HepG2 (cell line): ENCODE results near the gene ERLIN1. TPM values are rescaled to one million over a fixed set of nuclear protein-coding genes. Genes with fewer than 3 reads are reported as not detected.

ENCODE experiments used
- EHMT2 ChIP-seq: fragments of 200-600 bp; sonication (generic); IDR thresholded peaks from 2 replicates; pipeline ENCODE4 v1.7.0; 2017; ENCODE audit warnings: antibody characterized with exemption, low read depth, low read length, borderline replicate concordance
- HMGA1 ChIP-seq: sonication (generic); formaldehyde crosslinking; conservative IDR thresholded peaks from 2 replicates; pipeline ENCODE4 v1.4.0; 2020; ENCODE audit warnings: missing genetic modification reagents
- HOXA3 ChIP-seq: sonication (generic); formaldehyde crosslinking; IDR thresholded peaks from 2 replicates; pipeline ENCODE4 v1.5.0; 2020; ENCODE audit warnings: missing genetic modification reagents
- IRF2 ChIP-seq: IDR thresholded peaks from 2 replicates; pipeline ENCODE4 v1.6.1; 2018; ENCODE audit warnings: missing genetic modification reagents, missing compliant biosample characterization
- KDM4B ChIP-seq: sonication (generic); formaldehyde crosslinking; IDR thresholded peaks from 2 replicates; pipeline ENCODE4 v1.4.0; 2020; ENCODE audit warnings: missing genetic modification reagents
- RORA ChIP-seq: sonication (generic); formaldehyde crosslinking; IDR thresholded peaks from 2 replicates; pipeline ENCODE4 v1.5.0; 2020; ENCODE audit warnings: mild to moderate bottlenecking, missing genetic modification reagents, moderate library complexity
- ZFYVE20 ChIP-seq: sonication (generic); formaldehyde crosslinking; IDR thresholded peaks from 2 replicates; pipeline ENCODE4 v1.8.0; 2023; ENCODE audit warnings: low read depth, mild to moderate bottlenecking, moderate library complexity, missing genetic modification reagents, borderline replicate concordance
- ZNF747 ChIP-seq: sonication (generic); formaldehyde crosslinking; IDR thresholded peaks from 2 replicates; pipeline ENCODE4 v1.8.1; 2023; ENCODE audit warnings: missing genetic modification reagents, mild to moderate bottlenecking, borderline replicate concordance
- ZNF878 ChIP-seq: sonication (generic); formaldehyde crosslinking; IDR thresholded peaks from 2 replicates; pipeline ENCODE4 v1.8.1; 2023; ENCODE audit warnings: mild to moderate bottlenecking, missing genetic modification reagents, moderate library complexity
- ZSCAN29 ChIP-seq: sonication (generic); formaldehyde crosslinking; conservative IDR thresholded peaks from 2 replicates; pipeline ENCODE4 v1.4.0; 2020; ENCODE audit warnings: mild to moderate bottlenecking, missing genetic modification reagents
- polyA plus RNA-seq, 8 experiments: library from polyadenylated mRNA; depleted of rRNA in 3 of 8; stranded (reverse) in 7 of 8; unstranded in 1 of 8; fragments of >200 nt; fragmentation: Illumina TruSeq in 4 of 8; extraction: Trizol in 4 of 8; gene quantifications; 2 replicates each; pipeline versions ENCODE4 v1.2.1 to v1.2.3, GENCODE V29; 2011 to 2016; ENCODE audit warnings: low read depth in 4 of 8, missing spikeins in 1 of 8, mixed read lengths in 1 of 8; ENCODE audit not compliant: insufficient read depth in 1 of 8
- total RNA-seq, 5 experiments: library from RNA; depleted of rRNA; stranded (reverse); fragments of >200 nt; fragmentation: Illumina TruSeq; extraction: Trizol; gene quantifications; 2 replicates each; pipeline ENCODE4 v1.2.3, GENCODE V29; 2016; ENCODE audit warnings: low read depth in 1 of 5
- TF ChIP-seq, protein P1 (sequence below): sonication (generic); formaldehyde crosslinking; conservative IDR thresholded peaks from 2 replicates; pipeline ENCODE4 v1.4.0; 2020; ENCODE audit warnings: mild to moderate bottlenecking, missing genetic modification reagents, moderate library complexity
- TF ChIP-seq, protein P2 (sequence below): sonication (generic); formaldehyde crosslinking; IDR thresholded peaks from 2 replicates; pipeline ENCODE4 v1.8.0; 2022; ENCODE audit warnings: mild to moderate bottlenecking, missing genetic modification reagents, borderline replicate concordance
- TF ChIP-seq, protein P3 (sequence below): sonication (generic); formaldehyde crosslinking; IDR thresholded peaks from 2 replicates; pipeline ENCODE4 v1.5.0; 2020; ENCODE audit warnings: mild to moderate bottlenecking, missing genetic modification reagents, moderate library complexity
- TF ChIP-seq, protein P4 (sequence below): sonication (generic); formaldehyde crosslinking; IDR thresholded peaks from 2 replicates; pipeline ENCODE4 v1.4.0; 2020; ENCODE audit warnings: mild to moderate bottlenecking, missing genetic modification reagents
- TF ChIP-seq, protein P5 (sequence below): sonication (generic); formaldehyde crosslinking; IDR thresholded peaks from 2 replicates; pipeline ENCODE4 v1.8.0; 2022; ENCODE audit warnings: missing genetic modification reagents, mild to moderate bottlenecking, borderline replicate concordance
- TF ChIP-seq, protein P6 (sequence below): sonication (generic); formaldehyde crosslinking; IDR thresholded peaks from 2 replicates; pipeline ENCODE4 v1.4.0; 2020; ENCODE audit warnings: missing genetic modification reagents, low read depth, mild to moderate bottlenecking, borderline replicate concordance

The ERLIN1 gene
- total and polyA plus RNA-seq, 2 of the 13 experiments (the other 11 are each of a cell fraction or from before 2014, with no cell fraction given): 56.8 to 69.3 TPM

DNA sequence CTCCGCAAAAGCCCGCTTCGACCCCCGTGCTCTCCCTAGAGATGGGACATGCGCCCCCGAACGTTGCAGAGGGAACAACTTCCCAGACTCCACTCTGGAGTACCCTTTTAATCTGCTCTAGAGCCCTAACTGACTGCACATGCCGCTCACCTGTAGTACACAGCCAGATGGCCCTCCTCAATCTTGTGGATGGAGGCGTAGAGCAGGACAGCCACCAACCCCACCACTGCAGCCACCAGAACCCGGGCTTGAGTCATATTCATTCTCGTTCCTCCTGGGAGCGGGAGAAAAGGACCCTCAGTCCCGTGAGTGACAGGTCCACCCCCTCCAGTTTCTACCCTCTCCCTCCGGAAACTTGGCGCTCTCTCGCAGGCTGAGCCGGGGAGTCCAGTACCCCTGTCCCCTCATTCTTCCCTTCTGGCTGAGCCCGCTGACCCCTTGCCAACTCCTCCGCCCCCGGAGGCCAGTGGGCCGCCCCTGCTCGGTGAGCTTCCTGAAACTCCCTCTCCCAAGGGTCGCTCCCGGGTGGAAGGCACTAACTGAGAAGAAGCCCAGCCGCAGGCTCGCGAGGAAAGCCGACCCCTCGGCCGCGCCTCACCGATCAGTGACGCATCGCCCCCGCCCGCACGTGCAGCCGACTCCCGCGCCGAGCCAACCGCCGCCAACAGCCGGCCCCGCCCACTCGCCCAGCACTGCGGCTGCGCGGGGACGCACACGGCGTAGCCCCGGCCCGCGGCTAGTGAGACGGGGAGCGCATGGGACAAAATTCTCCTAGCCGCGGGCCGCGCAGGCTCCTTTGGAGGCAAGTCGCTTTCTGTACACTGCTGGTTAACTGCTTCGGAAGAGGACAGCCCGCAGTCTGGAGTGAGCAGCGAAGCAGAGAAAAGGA lies at the start of gene ERLIN1 (continued):
- TF ChIP-seq KDM4B (0 out of 2 replicates have a peak, but pooled peaks have one; percentile 47), ZNF878 (CRISPR knock-in tag) (no peak; the same call in 1 of the 2 replicates), EHMT2 (no peak), IRF2 (CRISPR knock-in tag) (peak; percentile 89; the same call in 1 of the 2 replicates), RORA (CRISPR knock-in tag) (no peak), ZFYVE20 (no peak), ZSCAN29 (CRISPR knock-in tag) (peak; percentile 91; the same call in 1 of the 2 replicates), ZNF747 (CRISPR knock-in tag) (0 out of 2 replicates have a peak, but pooled peaks have one; percentile 35), HMGA1 (CRISPR knock-in tag) (no peak), HOXA3 (CRISPR knock-in tag) (peak; percentile 94)
- TF ChIP-seq, protein P1, sequence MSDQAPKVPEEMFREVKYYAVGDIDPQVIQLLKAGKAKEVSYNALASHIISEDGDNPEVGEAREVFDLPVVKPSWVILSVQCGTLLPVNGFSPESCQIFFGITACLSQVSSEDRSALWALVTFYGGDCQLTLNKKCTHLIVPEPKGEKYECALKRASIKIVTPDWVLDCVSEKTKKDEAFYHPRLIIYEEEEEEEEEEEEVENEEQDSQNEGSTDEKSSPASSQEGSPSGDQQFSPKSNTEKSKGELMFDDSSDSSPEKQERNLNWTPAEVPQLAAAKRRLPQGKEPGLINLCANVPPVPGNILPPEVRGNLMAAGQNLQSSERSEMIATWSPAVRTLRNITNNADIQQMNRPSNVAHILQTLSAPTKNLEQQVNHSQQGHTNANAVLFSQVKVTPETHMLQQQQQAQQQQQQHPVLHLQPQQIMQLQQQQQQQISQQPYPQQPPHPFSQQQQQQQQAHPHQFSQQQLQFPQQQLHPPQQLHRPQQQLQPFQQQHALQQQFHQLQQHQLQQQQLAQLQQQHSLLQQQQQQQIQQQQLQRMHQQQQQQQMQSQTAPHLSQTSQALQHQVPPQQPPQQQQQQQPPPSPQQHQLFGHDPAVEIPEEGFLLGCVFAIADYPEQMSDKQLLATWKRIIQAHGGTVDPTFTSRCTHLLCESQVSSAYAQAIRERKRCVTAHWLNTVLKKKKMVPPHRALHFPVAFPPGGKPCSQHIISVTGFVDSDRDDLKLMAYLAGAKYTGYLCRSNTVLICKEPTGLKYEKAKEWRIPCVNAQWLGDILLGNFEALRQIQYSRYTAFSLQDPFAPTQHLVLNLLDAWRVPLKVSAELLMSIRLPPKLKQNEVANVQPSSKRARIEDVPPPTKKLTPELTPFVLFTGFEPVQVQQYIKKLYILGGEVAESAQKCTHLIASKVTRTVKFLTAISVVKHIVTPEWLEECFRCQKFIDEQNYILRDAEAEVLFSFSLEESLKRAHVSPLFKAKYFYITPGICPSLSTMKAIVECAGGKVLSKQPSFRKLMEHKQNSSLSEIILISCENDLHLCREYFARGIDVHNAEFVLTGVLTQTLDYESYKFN (CRISPR knock-in tag): peak; percentile 56; the same call in 1 of the 2 replicates
- TF ChIP-seq, protein P2, sequence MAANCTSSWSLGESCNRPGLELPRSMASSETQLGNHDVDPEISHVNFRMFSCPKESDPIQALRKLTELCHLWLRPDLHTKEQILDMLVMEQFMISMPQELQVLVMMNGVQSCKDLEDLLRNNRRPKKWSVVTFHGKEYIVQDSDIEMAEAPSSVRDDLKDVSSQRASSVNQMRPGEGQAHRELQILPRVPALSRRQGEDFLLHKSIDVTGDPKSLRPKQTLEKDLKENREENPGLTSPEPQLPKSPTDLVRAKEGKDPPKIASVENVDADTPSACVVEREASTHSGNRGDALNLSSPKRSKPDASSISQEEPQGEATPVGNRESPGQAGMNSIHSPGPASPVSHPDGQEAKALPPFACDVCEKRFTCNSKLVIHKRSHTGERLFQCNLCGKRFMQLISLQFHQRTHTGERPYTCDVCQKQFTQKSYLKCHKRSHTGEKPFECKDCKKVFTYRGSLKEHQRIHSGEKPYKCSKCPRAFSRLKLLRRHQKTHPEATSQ (CRISPR knock-in tag): no peak; the same call in 1 of the 2 replicates
- TF ChIP-seq, protein P3, sequence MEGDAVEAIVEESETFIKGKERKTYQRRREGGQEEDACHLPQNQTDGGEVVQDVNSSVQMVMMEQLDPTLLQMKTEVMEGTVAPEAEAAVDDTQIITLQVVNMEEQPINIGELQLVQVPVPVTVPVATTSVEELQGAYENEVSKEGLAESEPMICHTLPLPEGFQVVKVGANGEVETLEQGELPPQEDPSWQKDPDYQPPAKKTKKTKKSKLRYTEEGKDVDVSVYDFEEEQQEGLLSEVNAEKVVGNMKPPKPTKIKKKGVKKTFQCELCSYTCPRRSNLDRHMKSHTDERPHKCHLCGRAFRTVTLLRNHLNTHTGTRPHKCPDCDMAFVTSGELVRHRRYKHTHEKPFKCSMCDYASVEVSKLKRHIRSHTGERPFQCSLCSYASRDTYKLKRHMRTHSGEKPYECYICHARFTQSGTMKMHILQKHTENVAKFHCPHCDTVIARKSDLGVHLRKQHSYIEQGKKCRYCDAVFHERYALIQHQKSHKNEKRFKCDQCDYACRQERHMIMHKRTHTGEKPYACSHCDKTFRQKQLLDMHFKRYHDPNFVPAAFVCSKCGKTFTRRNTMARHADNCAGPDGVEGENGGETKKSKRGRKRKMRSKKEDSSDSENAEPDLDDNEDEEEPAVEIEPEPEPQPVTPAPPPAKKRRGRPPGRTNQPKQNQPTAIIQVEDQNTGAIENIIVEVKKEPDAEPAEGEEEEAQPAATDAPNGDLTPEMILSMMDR: 0 out of 2 replicates have a peak, but pooled peaks have one; percentile 12
- TF ChIP-seq, protein P4, sequence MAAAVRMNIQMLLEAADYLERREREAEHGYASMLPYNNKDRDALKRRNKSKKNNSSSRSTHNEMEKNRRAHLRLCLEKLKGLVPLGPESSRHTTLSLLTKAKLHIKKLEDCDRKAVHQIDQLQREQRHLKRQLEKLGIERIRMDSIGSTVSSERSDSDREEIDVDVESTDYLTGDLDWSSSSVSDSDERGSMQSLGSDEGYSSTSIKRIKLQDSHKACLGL (CRISPR knock-in tag): peak; percentile 91
- TF ChIP-seq, protein P5, sequence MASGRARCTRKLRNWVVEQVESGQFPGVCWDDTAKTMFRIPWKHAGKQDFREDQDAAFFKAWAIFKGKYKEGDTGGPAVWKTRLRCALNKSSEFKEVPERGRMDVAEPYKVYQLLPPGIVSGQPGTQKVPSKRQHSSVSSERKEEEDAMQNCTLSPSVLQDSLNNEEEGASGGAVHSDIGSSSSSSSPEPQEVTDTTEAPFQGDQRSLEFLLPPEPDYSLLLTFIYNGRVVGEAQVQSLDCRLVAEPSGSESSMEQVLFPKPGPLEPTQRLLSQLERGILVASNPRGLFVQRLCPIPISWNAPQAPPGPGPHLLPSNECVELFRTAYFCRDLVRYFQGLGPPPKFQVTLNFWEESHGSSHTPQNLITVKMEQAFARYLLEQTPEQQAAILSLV: peak; percentile 84; the same call in 1 of the 2 replicates
- TF ChIP-seq, protein P6, sequence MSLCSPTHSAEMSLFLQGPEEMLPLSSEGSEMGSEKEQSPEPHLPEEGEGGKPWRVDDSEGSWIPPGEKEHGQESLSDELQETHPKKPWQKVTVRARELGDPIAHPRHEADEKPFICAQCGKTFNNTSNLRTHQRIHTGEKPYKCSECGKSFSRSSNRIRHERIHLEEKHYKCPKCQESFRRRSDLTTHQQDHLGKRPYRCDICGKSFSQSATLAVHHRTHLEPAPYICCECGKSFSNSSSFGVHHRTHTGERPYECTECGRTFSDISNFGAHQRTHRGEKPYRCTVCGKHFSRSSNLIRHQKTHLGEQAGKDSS: peak; percentile 31; the same call in 1 of the 2 replicates
